GM21737 (cell line): ENCODE measurements around the gene TMTC1.
A peak's percentile ranks its signal among the peaks of the same experiment; 100 is the strongest.
"Not testable (repeated sequence)": the region's sequence is repeated elsewhere in the genome, so short reads cannot be mapped to it uniquely, and the experiment has no call there.

Experiments used
- ATAC-seq: cut with Tn5 transposase; IDR thresholded peaks from one replicate; pipeline ENCODE4 v1.9.1; 2021; ENCODE audit warnings: mild to moderate bottlenecking, moderate library complexity; ENCODE audit not compliant: unreplicated experiment

The TMTC1 gene

DNA sequence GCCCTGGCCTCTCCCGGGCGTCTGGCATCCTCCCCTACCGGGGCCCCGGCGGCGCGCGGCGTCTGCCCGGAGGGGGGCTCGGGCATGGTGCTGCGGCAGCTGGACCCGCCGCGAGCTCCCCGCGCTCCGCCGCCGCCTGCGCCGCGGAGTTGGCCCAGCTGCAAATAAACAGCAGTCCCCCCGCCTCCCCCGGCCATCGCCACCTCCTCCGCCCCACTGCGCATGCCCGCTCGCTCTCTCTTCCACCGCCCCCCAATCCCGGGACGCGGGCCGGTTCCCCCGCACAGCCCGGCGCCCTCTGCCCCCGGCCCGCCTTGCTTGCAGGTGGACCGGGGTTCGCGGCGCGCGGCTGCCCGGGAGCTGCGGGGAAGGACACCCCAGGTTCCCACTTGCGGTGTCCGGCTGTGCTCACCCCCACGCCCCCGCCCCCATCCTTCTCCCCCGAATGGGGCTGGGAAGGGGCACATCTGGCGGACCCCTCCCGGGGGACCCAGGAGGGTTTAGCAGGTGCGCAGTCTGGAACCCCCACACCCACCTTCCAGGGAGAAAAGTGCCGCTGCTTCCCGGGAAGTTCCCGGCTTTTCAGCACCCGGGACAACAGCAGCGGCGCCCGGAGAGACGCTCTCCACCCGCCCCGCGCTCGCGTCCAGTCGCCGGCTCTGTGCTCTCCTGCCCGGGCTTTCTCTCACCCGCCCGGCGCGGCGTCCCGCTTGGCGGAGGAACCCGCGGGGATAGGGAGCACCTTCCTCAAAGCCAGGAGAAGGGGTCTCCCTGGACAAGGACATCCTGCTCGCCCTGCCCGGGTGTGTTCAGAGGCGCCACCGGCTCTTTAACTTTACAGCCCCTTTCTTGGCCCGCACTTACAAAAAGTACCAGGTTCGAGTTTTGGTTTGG lies at the start of gene TMTC1:
Gene TMTC1 (minus strand): TSS at position 170 of the 894 bp plus-strand sequence. CDS start 191 bp downstream, outside the sequence.
- no peak for ATAC-seq

GRCh38 chr12:29831173-29831572 lies 47.4 kb upstream of the TMTC1 start:
- no peak for ATAC-seq

DNA sequence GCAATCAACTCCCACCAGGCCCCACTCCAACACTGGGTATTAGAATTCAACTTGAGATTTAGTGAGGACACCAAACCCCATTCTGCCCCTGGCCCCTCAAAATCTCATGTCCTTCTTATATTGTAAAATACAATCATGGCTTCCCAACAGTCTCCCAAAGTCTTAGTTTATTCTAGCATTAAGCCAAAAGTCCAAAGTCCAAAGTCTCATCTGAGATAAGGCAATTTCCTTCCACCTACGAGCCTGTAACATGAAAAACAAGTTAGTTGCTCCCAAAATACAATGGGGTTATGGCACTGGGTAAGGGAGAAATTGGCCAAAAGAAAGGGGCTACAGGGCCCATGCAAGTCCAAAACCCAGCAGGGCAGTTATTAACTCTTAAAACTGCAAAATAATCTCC lies 46.6 kb upstream of the TMTC1 start:
- ATAC-seq = no peak

- ATAC-seq = no peak
Observed at GRCh38 chr12:29818916-29819623, 35.3 kb upstream of the TMTC1 start.

- no peak for ATAC-seq
Observed at GRCh38 chr12:29816874-29817725, 33.4 kb upstream of the TMTC1 start.

GRCh38 chr12:29809616-29810361 lies 26.0 kb upstream of the TMTC1 start:
- not testable (repeated sequence) for ATAC-seq

GRCh38 chr12:29807129-29807528 lies 23.4 kb upstream of the TMTC1 start:
- ATAC-seq = no peak

GRCh38 chr12:29804019-29804418 lies 20.3 kb upstream of the TMTC1 start:
- no peak for ATAC-seq

- ATAC-seq = no peak
Observed at GRCh38 chr12:29799591-29799990, 15.8 kb upstream of the TMTC1 start.

DNA sequence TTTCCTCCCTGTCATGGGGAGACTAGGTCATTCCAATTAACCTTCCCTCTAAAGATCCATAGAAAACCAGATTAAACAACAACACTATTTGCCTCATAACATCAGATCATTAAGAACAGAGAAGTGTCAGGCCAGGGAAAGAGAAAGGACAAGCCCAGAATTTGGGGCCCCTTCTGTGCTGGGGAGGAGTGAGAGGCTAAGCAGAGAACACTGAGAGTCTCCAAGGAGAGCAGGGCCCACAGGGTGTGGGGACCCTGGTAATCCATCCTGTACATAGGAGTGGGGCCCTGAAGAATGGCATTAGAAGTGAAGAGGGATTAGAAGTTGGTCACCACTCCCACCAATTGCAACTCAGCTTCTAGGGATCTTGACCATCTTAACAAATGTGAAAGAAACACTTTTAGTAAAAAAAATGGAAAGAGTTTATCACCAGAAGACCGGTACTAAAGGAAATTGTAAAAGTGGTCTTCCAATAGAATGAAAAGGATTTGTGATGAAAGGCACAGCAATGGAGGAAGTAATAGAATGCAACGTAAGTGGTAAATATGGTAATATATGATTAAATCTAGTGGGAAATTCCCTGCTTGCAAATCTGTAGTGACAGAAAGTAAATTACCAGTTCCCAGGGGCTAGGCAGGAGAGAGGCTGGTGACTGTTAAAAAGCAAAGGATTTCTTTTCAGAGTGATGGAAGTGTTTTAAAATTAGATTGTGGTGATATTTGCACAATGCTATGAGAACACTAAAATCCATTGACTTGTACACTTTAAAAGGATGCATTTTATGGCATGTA lies 14.0 kb upstream of the TMTC1 start:
- no peak for ATAC-seq

DNA sequence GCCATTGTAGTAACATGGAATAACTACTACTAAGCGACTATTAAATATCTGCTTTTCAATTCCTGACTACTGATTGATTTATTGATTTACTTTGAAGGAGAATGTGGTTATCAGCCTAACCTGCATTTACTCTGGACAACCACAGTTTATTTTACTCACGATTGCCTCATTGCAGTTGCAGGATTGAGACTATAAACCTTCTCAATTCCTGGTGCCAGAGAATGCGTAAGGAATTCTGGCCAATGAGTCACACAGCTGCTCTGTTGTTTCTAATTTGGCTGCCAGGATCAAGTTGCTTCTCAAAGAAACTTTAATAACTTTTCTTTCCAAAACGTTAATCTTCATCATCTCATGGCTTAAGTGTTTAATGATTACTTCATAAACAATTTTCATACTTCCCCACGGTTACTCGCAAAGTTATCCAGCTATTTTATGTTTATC lies 13.1 kb upstream of the TMTC1 start:
- ATAC-seq = no peak

DNA sequence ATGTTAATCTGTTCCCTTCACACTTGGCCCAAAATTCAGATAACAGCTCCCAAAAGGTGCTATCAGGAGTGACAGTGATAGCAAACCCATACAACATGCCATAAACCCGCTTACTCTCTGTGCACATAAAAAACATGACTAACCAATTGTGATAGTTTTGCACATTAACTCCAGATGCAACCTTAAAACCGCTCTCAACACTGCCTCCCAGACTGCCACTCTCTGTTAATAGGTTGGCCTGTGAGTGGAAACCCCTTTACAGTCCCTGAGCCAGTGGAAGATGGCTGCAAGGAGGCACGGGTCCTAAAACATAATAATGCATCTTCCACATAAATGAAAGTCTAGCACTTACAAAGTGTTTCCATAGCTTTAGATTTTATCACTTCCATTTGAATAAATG lies 12.0 kb upstream of the TMTC1 start:
- no peak for ATAC-seq

DNA sequence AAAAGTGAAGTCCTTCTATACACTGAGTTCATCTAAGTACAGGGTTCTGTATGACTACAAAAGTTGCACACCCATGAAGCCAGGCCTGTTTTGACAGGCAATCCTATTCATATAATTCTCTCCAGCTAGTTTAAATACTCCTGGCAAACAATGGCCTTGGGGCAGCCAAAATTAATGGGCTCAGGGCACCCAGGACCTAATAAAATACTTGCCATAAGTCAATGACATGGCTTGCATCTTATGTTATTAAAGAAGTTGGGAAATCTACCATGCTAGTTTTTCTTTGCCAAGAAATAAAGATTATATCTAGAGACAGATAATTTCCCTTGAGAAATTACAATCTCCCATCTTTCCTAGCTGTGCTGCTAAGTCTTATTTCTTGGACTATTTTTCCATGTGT lies 11.1 kb upstream of the TMTC1 start:
- no peak for ATAC-seq

DNA sequence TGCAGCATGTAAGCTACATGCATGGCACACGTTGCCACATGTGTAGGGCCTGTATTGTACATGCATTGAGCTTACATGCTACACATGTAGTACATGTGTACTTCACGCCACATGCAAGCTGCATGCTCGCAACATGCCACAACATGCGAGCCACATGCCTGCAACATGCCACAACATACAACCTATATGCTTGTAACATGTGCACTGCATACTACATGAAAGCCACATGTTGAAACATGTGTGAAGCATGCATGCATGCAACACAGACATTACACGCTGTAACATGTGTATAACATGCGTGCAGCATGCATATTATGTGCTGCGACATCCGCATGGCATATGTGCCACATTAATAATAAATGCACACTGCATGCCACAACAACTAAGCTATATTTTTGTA lies 9.1 kb upstream of the TMTC1 start:
- ATAC-seq = no peak

GRCh38 chr12:29792132-29792531 lies 8.4 kb upstream of the TMTC1 start:
- no peak for ATAC-seq

- peak; percentile 11 for ATAC-seq
Observed at GRCh38 chr12:29782871-29783772, 620 bp downstream of the TMTC1 start.

DNA sequence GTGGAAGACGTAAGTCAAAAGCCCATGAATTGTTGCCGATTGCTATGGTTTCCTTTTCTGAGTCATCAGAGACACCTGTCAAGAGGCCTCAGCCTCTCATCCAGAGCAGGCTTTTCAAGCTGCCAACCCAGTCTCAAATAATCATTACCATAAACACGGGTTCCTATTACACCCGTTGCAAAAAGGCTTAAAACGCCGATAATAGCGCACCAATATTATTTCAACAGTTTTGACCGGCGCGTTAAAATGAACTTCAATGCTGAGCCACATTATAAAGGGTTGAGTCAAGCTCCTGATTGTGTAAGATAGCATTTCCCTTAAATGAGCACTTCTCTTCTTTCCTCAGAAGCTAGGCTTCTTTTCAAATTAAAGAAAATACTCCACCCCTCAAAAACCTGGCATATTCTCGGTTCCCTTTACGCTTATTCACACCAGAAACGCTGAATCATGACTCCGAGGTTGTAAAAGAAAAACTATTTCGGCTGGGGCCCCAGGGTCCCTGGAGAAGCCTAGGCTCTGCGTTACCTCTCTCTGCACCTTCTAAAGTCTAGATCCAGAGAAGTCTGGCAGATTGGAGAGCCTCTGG lies 1.4 kb downstream of the TMTC1 start:
- ATAC-seq = peak; percentile 72

DNA sequence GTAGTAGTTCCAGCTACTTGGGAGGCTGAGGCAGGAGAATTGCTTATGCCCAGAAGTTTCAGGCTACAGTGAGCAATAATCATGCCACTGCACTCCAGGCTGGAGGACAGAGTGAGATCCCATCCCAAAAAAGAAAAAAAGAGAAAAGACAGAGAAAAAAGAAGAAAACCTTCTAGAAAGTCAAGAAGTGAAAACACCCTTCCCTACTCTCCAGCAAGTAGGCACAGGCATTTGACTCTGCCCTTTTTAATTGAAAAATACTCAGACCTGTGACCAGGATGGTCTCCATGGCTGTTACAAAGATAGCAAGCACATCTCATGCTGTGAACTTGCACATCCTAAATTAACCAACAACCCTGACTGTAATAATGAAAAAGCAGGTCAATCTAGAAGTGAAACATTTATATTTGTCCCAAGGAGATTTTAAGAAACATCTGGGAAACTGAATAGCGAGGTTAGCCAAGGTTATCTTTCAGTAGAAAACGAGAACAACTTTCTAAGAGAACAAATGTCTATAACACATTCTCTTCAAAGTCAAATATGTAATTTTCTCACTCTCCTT lies 2.0 kb downstream of the TMTC1 start:
- peak; percentile 26 for ATAC-seq
